WTC11 (cell line): ENCODE results near the gene BNC2. TPM values are rescaled to one million over a fixed set of nuclear protein-coding genes. Genes with fewer than 3 reads are reported as not detected.

Experiments used
- ATAC-seq: fragments of 200-7000 bp; cut with Tn5 transposase; 2 replicates; pipeline ENCODE4 v1.10.0; 2021; ENCODE audit warnings: mild to moderate bottlenecking, moderate library complexity
- CTCF ChIA-PET: fragments of 300-600 bp; sonication (Branson Sonifier 250); formaldehyde crosslinking; loops from one replicate; lab custom pipeline; 2021; ENCODE audit warnings: antibody characterized with exemption; lab: Charles Lee
- POLR2A ChIA-PET: fragments of 350-600 bp; sonication (Branson Sonifier 250); formaldehyde crosslinking; loops from one replicate; lab custom pipeline; 2021; ENCODE audit warnings: antibody characterized with exemption; lab: Charles Lee
- DNase-seq: peaks from one replicate; pipeline ENCODE4 v3.0.0; 2021; ENCODE audit warnings: low spot score
- H3K27ac Mint-ChIP-seq: 2 replicates; pipeline ENCODE4 v1.8.0; 2021; ENCODE audit warnings: mixed read lengths
- H3K27me3 Mint-ChIP-seq: 2 replicates; pipeline ENCODE4 v1.8.0; 2021; ENCODE audit warnings: low read depth, mild to moderate bottlenecking, moderate library complexity, mixed read lengths
- H3K36me3 Mint-ChIP-seq: 2 replicates; pipeline ENCODE4 v1.8.0; 2021; ENCODE audit warnings: mixed read lengths
- H3K4me1 Mint-ChIP-seq: 2 replicates; pipeline ENCODE4 v1.8.0; 2022; ENCODE audit warnings: mixed read lengths
- H3K4me3 Mint-ChIP-seq: 2 replicates; pipeline ENCODE4 v1.8.0; 2021; ENCODE audit warnings: mild to moderate bottlenecking, moderate library complexity, mixed read lengths
- H3K9me3 Mint-ChIP-seq: 2 replicates; pipeline ENCODE4 v1.8.0; 2021; ENCODE audit warnings: mixed read lengths
- ATF1 ChIP-seq: sonication (generic); formaldehyde crosslinking; IDR thresholded peaks from 2 replicates; pipeline ENCODE4 v1.8.1; 2023; ENCODE audit warnings: mild to moderate bottlenecking, moderate library complexity, missing genetic modification reagents
- ATF3 ChIP-seq: sonication (generic); formaldehyde crosslinking; conservative IDR thresholded peaks from 2 replicates; pipeline ENCODE4 v1.8.1; 2022; ENCODE audit warnings: mild to moderate bottlenecking, missing genetic modification reagents
- EMX1 ChIP-seq: fragments of 250-450 bp; sonication (Bioruptor Pico); IDR thresholded peaks from 2 replicates; pipeline ENCODE4 v1.8.0; 2021; ENCODE audit warnings: mild to moderate bottlenecking
- HMGA2 ChIP-seq: fragments of 250-450 bp; sonication (Bioruptor Pico); IDR thresholded peaks from 2 replicates; pipeline ENCODE4 v1.4.0; 2021; ENCODE audit warnings: mild to moderate bottlenecking, moderate library complexity
- IRF2 ChIP-seq: sonication (generic); formaldehyde crosslinking; IDR thresholded peaks from 2 replicates; pipeline ENCODE4 v1.8.0; 2022; ENCODE audit warnings: low read depth, missing genetic modification reagents, borderline replicate concordance
- KAT7 ChIP-seq: sonication (generic); formaldehyde crosslinking; IDR thresholded peaks from 2 replicates; pipeline ENCODE4 v1.8.1; 2023; ENCODE audit warnings: missing genetic modification reagents, mild to moderate bottlenecking, borderline replicate concordance
- MLX ChIP-seq: sonication (generic); formaldehyde crosslinking; IDR thresholded peaks from 2 replicates; pipeline ENCODE4 v1.8.1; 2023; ENCODE audit warnings: mild to moderate bottlenecking, missing genetic modification reagents, moderate library complexity
- MXD4 ChIP-seq: fragments of 250-450 bp; sonication (Bioruptor Pico); IDR thresholded peaks from 2 replicates; pipeline ENCODE4 v1.8.0; 2021; ENCODE audit warnings: mild to moderate bottlenecking, moderate library complexity, borderline replicate concordance
- MYBL2 ChIP-seq: sonication (generic); formaldehyde crosslinking; IDR thresholded peaks from 2 replicates; pipeline ENCODE4 v1.8.1; 2023; ENCODE audit warnings: mild to moderate bottlenecking, moderate library complexity, missing genetic modification reagents
- NFE2L1 ChIP-seq: sonication (generic); formaldehyde crosslinking; IDR thresholded peaks from 2 replicates; pipeline ENCODE4 v1.8.1; 2023; ENCODE audit warnings: missing genetic modification reagents
- NR1H2 ChIP-seq: sonication (generic); formaldehyde crosslinking; IDR thresholded peaks from 2 replicates; pipeline ENCODE4 v1.9.0; 2021; ENCODE audit warnings: mild to moderate bottlenecking, moderate library complexity, missing genetic modification reagents
- OVOL2 ChIP-seq: fragments of 250-450 bp; sonication (Bioruptor Pico); IDR thresholded peaks from 2 replicates; pipeline ENCODE4 v1.9.0; 2021; ENCODE audit warnings: mild to moderate bottlenecking, borderline replicate concordance
- SMAD4 ChIP-seq: sonication (generic); formaldehyde crosslinking; IDR thresholded peaks from 2 replicates; pipeline ENCODE4 v1.8.0; 2022; ENCODE audit warnings: mild to moderate bottlenecking, missing genetic modification reagents
- SOX15 ChIP-seq: fragments of 250-450 bp; sonication (Bioruptor Pico); IDR thresholded peaks from 2 replicates; pipeline ENCODE4 v1.9.0; 2021; ENCODE audit warnings: mild to moderate bottlenecking
- TEAD4 ChIP-seq: sonication (generic); formaldehyde crosslinking; IDR thresholded peaks from 2 replicates; pipeline ENCODE4 v1.8.0; 2022; ENCODE audit warnings: mild to moderate bottlenecking, missing genetic modification reagents
- ZBTB43 ChIP-seq: sonication (generic); formaldehyde crosslinking; IDR thresholded peaks from 2 replicates; pipeline ENCODE4 v1.8.1; 2023; ENCODE audit warnings: mild to moderate bottlenecking, missing genetic modification reagents
- ZNF138 ChIP-seq: sonication (generic); formaldehyde crosslinking; conservative IDR thresholded peaks from 2 replicates; pipeline ENCODE4 v1.8.1; 2022; ENCODE audit warnings: mild to moderate bottlenecking, moderate library complexity, missing genetic modification reagents
- ZNF219 ChIP-seq: sonication (generic); formaldehyde crosslinking; IDR thresholded peaks from 2 replicates; pipeline ENCODE4 v1.8.0; 2023; ENCODE audit warnings: missing genetic modification reagents, mild to moderate bottlenecking, borderline replicate concordance
- ZNF232 ChIP-seq: sonication (generic); formaldehyde crosslinking; IDR thresholded peaks from 2 replicates; pipeline ENCODE4 v1.8.0; 2022; ENCODE audit warnings: mild to moderate bottlenecking, missing genetic modification reagents
- ZNF512 ChIP-seq: sonication (generic); formaldehyde crosslinking; IDR thresholded peaks from 2 replicates; pipeline ENCODE4 v1.8.1; 2022; ENCODE audit warnings: missing genetic modification reagents, borderline replicate concordance
- ZNF532 ChIP-seq: fragments of 250-450 bp; sonication (Bioruptor Pico); IDR thresholded peaks from 2 replicates; pipeline ENCODE4 v1.9.0; 2021; ENCODE audit warnings: mild to moderate bottlenecking, borderline replicate concordance
- ZNF671 ChIP-seq: fragments of 250-450 bp; sonication (Bioruptor Pico); IDR thresholded peaks from 2 replicates; pipeline ENCODE4 v1.8.0; 2021; ENCODE audit warnings: mild to moderate bottlenecking
- ZSCAN18 ChIP-seq: fragments of 250-450 bp; sonication (Bioruptor Pico); IDR thresholded peaks from 2 replicates; pipeline ENCODE4 v2.1.2; 2022; ENCODE audit warnings: mild to moderate bottlenecking, moderate library complexity
- total RNA-seq: library from RNA; stranded (reverse); gene quantifications from 3 replicates; pipeline ENCODE4 v1.2.3, GENCODE V29; 2021

The BNC2 gene
- total RNA-seq, 1 experiment from 2014 or later = 33.3 TPM

GRCh38 chr9:16680541-16680940 is 189.9 kb downstream of the BNC2 start:
- Mint-ChIP-seq H3K4me1 (peaks cover 44% of the 10 kb centered on the region), H3K4me3 (no peak overlapping the region), H3K36me3 (no peaks in the 10 kb centered on the region), H3K9me3 (no peaks in the 10 kb centered on the region), H3K27me3 (no peaks in the 10 kb centered on the region), H3K27ac (peak overlapping the region; percentile 46)
- DNase-seq (no peak), ATAC-seq (no peak)
- ChIA-PET POLR2A (no interaction called here), CTCF (no interaction called here)
- TF ChIP-seq MXD4 (no peak), ZNF138 (CRISPR knock-in tag) (no peak), ZBTB43 (CRISPR knock-in tag) (no peak), ZNF532 (no peak), HMGA2 (CRISPR knock-in tag) (no peak), ATF1 (CRISPR knock-in tag) (no peak), ATF3 (CRISPR knock-in tag) (no peak), TEAD4 (CRISPR knock-in tag) (no peak), ZSCAN18 (CRISPR knock-in tag) (no peak)

- peaks cover 48% of the 10 kb centered on the region for H3K4me1 Mint-ChIP-seq
- ChIA-PET CTCF (no interaction called here), POLR2A (no interaction called here)
- DNase-seq = no peak
- H3K36me3 Mint-ChIP-seq = no peaks in the 10 kb centered on the region
- peak overlapping the region; percentile 42; the same call in 1 of the 2 replicates for H3K27ac Mint-ChIP-seq
- no peaks in the 10 kb centered on the region for H3K27me3 Mint-ChIP-seq
- H3K9me3 Mint-ChIP-seq = no peaks in the 10 kb centered on the region
- H3K4me3 Mint-ChIP-seq = no peak overlapping the region
- ATAC-seq = 0 out of 2 replicates have a peak, but pooled peaks have one; percentile 32
- no peak for TF ChIP-seq NFE2L1 (CRISPR knock-in tag)
- no peak for TF ChIP-seq MLX (CRISPR knock-in tag)
- no peak for TF ChIP-seq IRF2 (CRISPR knock-in tag)
- no peak for TF ChIP-seq SMAD4 (CRISPR knock-in tag)
- TF ChIP-seq OVOL2 = no peak
- TF ChIP-seq ZNF219 (CRISPR knock-in tag) = no peak
- TF ChIP-seq KAT7 (CRISPR knock-in tag) = no peak
- TF ChIP-seq ZNF671 (CRISPR knock-in tag) = no peak
- no peak for TF ChIP-seq SOX15
- TF ChIP-seq EMX1 = no peak
- TF ChIP-seq NR1H2 (CRISPR knock-in tag) = no peak
- no peak for TF ChIP-seq ZNF232 (CRISPR knock-in tag)
- no peak for TF ChIP-seq ZNF512 (CRISPR knock-in tag)
- TF ChIP-seq MYBL2 (CRISPR knock-in tag) = no peak
These were observed 191.1 kb downstream of the BNC2 start for GRCh38 chr9:16679327-16679821.
